Mucosa of stomach (tissue), 1 donor: ENCODE measurements around the gene EEF1AKMT3.
A peak's percentile ranks its signal among the peaks of the same experiment; 100 is the strongest.

Experiments used
- H3K27me3 ChIP-seq: one replicate; pipeline ENCODE4 v1.7.0; 2013; ENCODE audit warnings: mild to moderate bottlenecking, low read length; ENCODE audit not compliant: control insufficient read depth, insufficient read depth
- H3K36me3 ChIP-seq: one replicate; pipeline ENCODE4 v1.7.0; 2013; ENCODE audit warnings: low read length; ENCODE audit not compliant: control insufficient read depth, insufficient read depth
- H3K4me1 ChIP-seq: one replicate; pipeline ENCODE4 v1.7.0; 2013; ENCODE audit warnings: mild to moderate bottlenecking, low read length; ENCODE audit not compliant: control insufficient read depth, insufficient read depth
- H3K4me3 ChIP-seq: one replicate; pipeline ENCODE4 v1.7.0; 2013; ENCODE audit warnings: low read length
- H3K9ac ChIP-seq: one replicate; pipeline ENCODE4 v1.7.0; 2013; ENCODE audit warnings: mild to moderate bottlenecking, low read length, moderate library complexity
- H3K9me3 ChIP-seq: one replicate; pipeline ENCODE4 v1.7.0; 2013; ENCODE audit warnings: mild to moderate bottlenecking, low read length, moderate library complexity; ENCODE audit not compliant: control insufficient read depth
- donor health status: Pancreatic carcinoma.

EEF1AKMT3 gene

DNA sequence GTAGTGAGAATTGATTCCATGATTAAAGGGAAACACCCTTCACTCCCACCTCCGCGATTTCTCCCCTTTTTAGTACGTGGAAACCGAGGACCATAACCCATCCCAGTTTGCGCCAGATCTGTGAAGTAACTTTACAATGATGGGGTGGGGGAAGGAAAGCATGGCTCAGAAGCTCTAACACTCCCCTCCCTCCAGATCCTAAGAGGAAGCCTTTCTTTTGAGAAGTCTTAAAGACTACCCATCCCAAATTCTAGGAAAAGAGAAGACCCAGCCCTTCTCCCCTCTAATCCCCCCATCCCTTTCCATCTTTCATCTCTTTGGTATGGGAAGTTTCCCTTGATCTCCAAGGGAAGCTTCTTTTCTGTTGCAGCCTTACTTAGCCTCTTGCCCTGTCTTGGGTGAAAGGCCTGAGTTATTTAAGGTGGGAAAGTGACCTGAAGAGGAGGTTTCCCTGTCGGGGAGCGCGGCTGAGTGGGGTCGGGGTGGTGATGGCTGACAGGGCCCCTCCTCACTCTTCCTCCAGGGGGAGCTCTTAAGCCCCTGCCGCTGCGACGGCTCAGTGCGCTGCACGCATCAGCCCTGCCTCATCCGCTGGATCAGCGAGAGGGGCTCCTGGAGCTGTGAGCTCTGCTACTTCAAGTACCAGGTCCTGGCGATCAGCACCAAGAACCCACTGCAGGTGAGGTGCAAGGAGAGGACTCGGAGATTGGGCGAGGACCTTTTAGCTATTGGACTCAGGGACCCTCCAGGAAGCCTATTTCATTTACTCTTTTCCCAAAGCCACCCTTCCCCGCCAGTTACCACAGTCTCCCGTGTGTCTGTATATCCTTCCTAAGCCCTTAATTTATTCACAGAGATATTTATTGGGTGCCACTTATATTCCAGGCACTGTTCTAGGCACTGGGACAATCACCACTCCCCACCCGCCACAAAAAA lies 15.7 kb upstream of the EEF1AKMT3 start:
- Histone ChIP-seq H3K36me3 (no peaks in the 10 kb centered on the region), H3K4me1 (peaks cover 29% of the 10 kb centered on the region), H3K9ac (peak overlapping the region; percentile 64), H3K27me3 (no peaks in the 10 kb centered on the region), H3K4me3 (no peak overlapping the region), H3K9me3 (no peaks in the 10 kb centered on the region)

DNA sequence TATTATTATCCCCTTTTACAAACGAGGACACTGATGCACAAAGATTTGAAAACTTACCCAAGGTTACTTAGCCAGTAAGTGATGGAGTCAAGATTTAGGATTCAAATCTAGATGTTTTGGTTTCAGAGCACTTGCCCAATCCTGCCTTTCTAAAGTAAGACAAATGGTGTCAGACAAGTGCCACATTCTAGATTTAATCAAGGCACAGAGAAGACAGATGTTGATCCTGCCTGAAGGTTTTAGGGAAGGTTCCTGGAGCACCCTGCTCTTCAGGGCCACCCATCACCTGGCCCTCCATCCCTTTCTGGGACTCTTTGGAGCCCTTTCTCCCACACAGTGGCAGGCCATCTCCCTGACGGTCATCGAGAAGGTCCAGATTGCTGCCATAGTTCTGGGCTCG lies 14.6 kb upstream of the EEF1AKMT3 start:
- no peaks in the 10 kb centered on the region for H3K9me3 ChIP-seq
- H3K9ac ChIP-seq = no peak overlapping the region
- H3K36me3 ChIP-seq = no peaks in the 10 kb centered on the region
- no peak overlapping the region for H3K4me3 ChIP-seq
- H3K27me3 ChIP-seq = no peaks in the 10 kb centered on the region
- peaks cover 26% of the 10 kb centered on the region for H3K4me1 ChIP-seq

GRCh38 chr12:57758552-57759359 lies 13.7 kb upstream of the EEF1AKMT3 start:
- H3K4me1 ChIP-seq = peaks cover 19% of the 10 kb centered on the region

DNA sequence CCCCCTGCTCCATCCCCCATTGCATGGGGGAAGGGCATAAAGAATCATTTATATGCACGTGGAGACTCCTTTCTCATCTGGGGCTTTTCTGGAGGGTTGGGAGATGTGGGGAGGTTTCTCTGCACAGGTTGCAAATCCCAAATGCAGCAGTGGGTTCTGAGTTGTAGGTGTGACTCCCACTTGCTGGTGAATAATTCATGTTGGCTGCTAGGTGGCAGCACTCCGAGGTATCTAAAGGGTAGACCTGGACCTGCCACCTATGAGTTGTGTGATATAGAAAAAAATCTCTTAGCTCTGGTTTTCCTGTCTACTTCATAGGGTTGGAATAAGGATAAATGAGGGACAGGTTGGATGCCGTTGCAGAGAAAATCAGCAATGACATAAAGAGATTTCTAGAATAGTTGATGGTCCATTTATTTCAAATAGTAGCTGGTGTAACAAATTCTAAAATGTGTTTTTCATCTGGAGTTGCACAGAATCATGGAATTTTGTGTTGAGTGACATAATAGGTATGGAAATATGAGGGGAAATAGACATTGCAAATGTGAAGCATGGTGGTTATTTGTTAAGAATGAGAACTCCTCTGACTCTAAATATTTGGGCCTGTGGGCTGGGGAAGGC lies 12.9 kb upstream of the EEF1AKMT3 start:
- Histone ChIP-seq H3K4me1 (peaks cover 13% of the 10 kb centered on the region), H3K36me3 (no peaks in the 10 kb centered on the region), H3K4me3 (no peak overlapping the region), H3K27me3 (peaks cover 10% of the 10 kb centered on the region), H3K9ac (no peak overlapping the region), H3K9me3 (no peaks in the 10 kb centered on the region)

More at GRCh38 chr12:57758552-57759359, 13.7 kb upstream of the EEF1AKMT3 start:
- Histone ChIP-seq H3K4me3 (no peak overlapping the region), H3K9ac (no peak overlapping the region), H3K27me3 (peaks cover 2% of the 10 kb centered on the region), H3K36me3 (no peaks in the 10 kb centered on the region), H3K9me3 (no peaks in the 10 kb centered on the region)

DNA sequence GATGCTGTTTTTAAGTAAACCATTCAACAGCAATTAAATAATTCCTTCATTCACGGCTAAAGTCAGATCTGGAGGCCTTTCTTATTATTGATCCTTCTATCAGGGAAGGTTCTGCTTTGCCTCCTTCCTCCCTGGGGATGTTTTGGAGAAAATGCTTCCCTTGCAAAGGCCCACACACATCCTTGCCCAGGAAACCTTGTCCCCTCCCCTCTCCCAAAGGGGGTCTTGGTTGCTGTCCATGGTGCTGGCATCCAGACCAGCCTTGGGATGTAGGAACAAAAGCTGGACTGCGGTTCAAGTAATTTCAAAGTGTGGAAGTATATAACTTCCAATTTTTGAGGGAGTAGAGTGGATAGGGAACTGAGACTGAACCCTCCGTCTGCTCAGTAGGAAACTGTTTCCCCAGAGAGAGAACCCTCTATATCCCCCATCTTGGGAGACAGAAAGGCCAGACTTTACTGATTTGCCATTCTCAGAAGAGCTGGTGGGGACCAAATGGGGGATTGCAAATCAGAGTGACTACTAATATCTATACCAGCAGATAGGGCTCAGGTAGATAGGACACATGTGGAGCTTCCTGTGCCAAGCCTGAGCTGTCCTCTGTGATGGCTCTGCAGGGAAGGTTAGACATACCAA lies 11.9 kb upstream of the EEF1AKMT3 start:
- Histone ChIP-seq H3K4me1 (peaks cover 20% of the 10 kb centered on the region), H3K36me3 (no peaks in the 10 kb centered on the region), H3K27me3 (peaks cover 19% of the 10 kb centered on the region), H3K9me3 (no peaks in the 10 kb centered on the region), H3K9ac (no peak overlapping the region), H3K4me3 (no peak overlapping the region)

- Histone ChIP-seq H3K27me3 (peaks cover 30% of the 10 kb centered on the region), H3K4me1 (peaks cover 23% of the 10 kb centered on the region), H3K9me3 (no peaks in the 10 kb centered on the region), H3K4me3 (no peak overlapping the region), H3K36me3 (no peaks in the 10 kb centered on the region), H3K9ac (no peak overlapping the region)
These were observed 10.9 kb upstream of the EEF1AKMT3 start for GRCh38 chr12:57761391-57761998.

DNA sequence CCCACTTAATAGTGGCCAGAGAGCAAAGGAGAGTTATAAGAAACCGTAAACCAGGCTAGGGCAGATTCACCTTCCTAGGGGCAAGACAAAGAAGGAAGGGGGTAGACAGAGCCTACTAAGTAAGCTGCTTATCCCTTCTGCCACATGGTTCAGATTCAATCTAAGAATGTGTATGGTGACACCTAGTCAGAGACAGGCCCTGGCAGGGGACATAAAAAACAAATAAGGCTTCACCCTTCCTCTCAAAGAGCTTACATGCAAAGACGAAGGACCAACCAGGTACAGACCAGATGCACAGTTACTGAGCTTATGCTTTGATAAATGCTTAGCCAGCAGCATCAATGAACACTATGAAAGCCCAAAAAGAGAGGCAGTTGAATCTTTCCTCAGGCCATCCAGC lies 10.0 kb upstream of the EEF1AKMT3 start:
- no peak overlapping the region for H3K9ac ChIP-seq
- H3K4me3 ChIP-seq = no peak overlapping the region
- no peaks in the 10 kb centered on the region for H3K36me3 ChIP-seq
- H3K27me3 ChIP-seq = peaks cover 39% of the 10 kb centered on the region
- peaks cover 28% of the 10 kb centered on the region for H3K4me1 ChIP-seq
- H3K9me3 ChIP-seq = no peaks in the 10 kb centered on the region

DNA sequence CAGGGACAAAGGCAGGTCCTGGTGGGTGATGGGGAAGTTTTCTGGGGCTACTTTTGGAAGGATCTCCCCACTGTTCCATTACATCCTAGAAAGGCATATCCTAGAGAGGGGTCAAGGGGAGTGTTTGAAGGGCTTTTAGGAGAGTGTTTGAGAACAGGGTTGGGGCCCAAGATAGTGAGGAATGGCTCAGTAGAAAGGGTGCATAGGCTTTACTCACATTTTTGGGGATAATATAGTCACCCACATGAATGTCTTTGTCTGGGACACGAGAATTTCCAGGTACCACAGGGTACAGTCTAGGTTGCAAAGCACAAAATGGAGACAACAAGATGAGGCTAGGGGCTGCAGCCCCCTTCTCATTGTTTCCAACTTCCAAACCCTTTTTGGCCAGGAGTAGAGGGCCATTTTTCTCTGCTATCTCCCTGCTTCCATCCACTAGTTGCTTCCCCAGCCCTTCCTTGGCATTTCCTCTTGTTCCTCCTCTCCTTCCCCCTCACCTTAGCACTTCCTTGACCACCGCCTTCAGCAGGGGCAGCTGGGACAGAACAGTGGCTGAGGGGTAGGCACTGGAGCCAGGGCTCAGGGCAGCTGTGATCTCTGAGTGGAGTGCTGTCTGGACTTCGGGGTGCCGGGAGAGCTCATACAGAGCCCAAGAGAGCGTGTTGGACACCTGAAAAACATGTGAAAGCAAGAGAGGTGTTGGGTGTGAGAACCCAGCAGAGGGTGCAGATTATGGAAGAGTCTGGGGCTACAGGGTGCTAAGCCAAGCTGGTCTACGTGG lies 8.3 kb upstream of the EEF1AKMT3 start:
- Histone ChIP-seq H3K4me3 (peak overlapping the region; percentile 64), H3K27me3 (peaks cover 40% of the 10 kb centered on the region)

DNA sequence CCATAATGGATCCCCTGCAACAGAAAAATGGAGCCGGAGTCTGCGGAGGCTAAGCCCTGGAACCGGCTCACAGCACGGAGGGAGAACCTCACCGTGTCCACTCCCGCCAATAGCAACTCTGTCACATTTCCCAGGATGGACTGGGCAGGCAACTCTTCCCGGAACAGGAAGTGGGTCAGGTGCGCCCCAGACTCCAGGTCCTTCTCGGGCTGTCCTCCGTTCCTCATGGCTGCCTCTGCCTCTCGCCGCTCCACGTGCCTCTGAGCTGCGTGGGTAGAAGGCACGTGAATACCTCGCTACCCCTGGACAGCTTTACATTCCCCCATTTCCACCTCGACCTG lies 7.8 kb upstream of the EEF1AKMT3 start:
- Histone ChIP-seq H3K36me3 (no peaks in the 10 kb centered on the region), H3K4me3 (peak overlapping the region; percentile 64), H3K9me3 (no peaks in the 10 kb centered on the region), H3K27me3 (peaks cover 40% of the 10 kb centered on the region), H3K9ac (peak overlapping the region; percentile 62), H3K4me1 (peaks cover 28% of the 10 kb centered on the region)

More for the DNA sequence above, 8.3 kb upstream of the EEF1AKMT3 start:
- no peaks in the 10 kb centered on the region for H3K9me3 ChIP-seq
- no peaks in the 10 kb centered on the region for H3K36me3 ChIP-seq
- H3K9ac ChIP-seq = no peak overlapping the region
- H3K4me1 ChIP-seq = peaks cover 28% of the 10 kb centered on the region

GRCh38 chr12:57765003-57765697 lies 7.3 kb upstream of the EEF1AKMT3 start:
- H3K4me1 ChIP-seq = peaks cover 28% of the 10 kb centered on the region
- H3K27me3 ChIP-seq = peaks cover 40% of the 10 kb centered on the region
- H3K9me3 ChIP-seq = no peaks in the 10 kb centered on the region
- H3K9ac ChIP-seq = peak overlapping the region; percentile 62
- no peaks in the 10 kb centered on the region for H3K36me3 ChIP-seq
- H3K4me3 ChIP-seq = peak overlapping the region; percentile 64
